Measurements from ENCODE around the gene PLCH2.
A peak's percentile ranks its signal among the peaks of the same experiment; 100 is the strongest.

Gene PLCH2

GRCh38 chr1:2463396-2463795, 12.7 kb upstream of the PLCH2 start:
- DNase-seq, result no peak

- no peak for DNase-seq
Measured at GRCh38 chr1:2465371-2466269, 10.5 kb upstream of the PLCH2 start.

GRCh38 chr1:2466270-2466665, 9.8 kb upstream of the PLCH2 start:
- no peak for DNase-seq

GRCh38 chr1:2466958-2467554, 9.0 kb upstream of the PLCH2 start:
- peak in 1 of 4 experiments; percentile 11 for DNase-seq

- DNase-seq, result peak in 2 of 4 experiments; percentile 5 to 14
Measured at GRCh38 chr1:2468041-2468472, 8.0 kb upstream of the PLCH2 start.

- no peak for DNase-seq
Measured at GRCh38 chr1:2468540-2468939, 7.5 kb upstream of the PLCH2 start.

GRCh38 chr1:2469103-2469940, 6.8 kb upstream of the PLCH2 start:
- no peak for DNase-seq

GRCh38 chr1:2470290-2471158, 5.6 kb upstream of the PLCH2 start:
- no peak for DNase-seq

- no peak for DNase-seq
Measured at GRCh38 chr1:2471159-2471471, 5.0 kb upstream of the PLCH2 start.

- DNase-seq, result no peak
Measured at GRCh38 chr1:2471587-2472001, 4.5 kb upstream of the PLCH2 start.

GRCh38 chr1:2472109-2472508, 4.0 kb upstream of the PLCH2 start:
- DNase-seq, result no peak

- no peak for DNase-seq
Measured at GRCh38 chr1:2472561-2473177, 3.4 kb upstream of the PLCH2 start.

GRCh38 chr1:2473198-2473597, 2.9 kb upstream of the PLCH2 start:
- DNase-seq, result no peak

GRCh38 chr1:2474104-2474844, 1.8 kb upstream of the PLCH2 start:
- DNase-seq, result no peak

GRCh38 chr1:2474933-2475371, 1.1 kb upstream of the PLCH2 start:
- no peak for DNase-seq

GRCh38 chr1:2475571-2475970, 518 bp upstream of the PLCH2 start:
- no peak for DNase-seq

GRCh38 chr1:2477309-2477708, 1.2 kb downstream of the PLCH2 start:
- no peak for DNase-seq

GRCh38 chr1:2477791-2478499, 1.9 kb downstream of the PLCH2 start:
- no peak for DNase-seq

- DNase-seq, result no peak
Measured at GRCh38 chr1:2479186-2479585, 3.1 kb downstream of the PLCH2 start.

GRCh38 chr1:2479618-2480017, 3.5 kb downstream of the PLCH2 start:
- no peak for DNase-seq

Measured in activated CD4-positive, CD25-positive, alpha-beta regulatory T cell (primary cell).